Ovary (tissue), 9 donors: ENCODE results near the gene CDHR3. TPM values are rescaled to one million over a fixed set of nuclear protein-coding genes. Genes with fewer than 3 reads are reported as not detected.

Experiments used
- DNase-seq, 5 donors: peaks; one replicate each; pipeline ENCODE4 v3.0.0-alpha.2; 2019 to 2020
- H3K27ac ChIP-seq, 2 donors: fragments of 200-600 bp; one replicate each; pipeline versions ENCODE4 v1.5.1 to v1.8.0; 2019 to 2022
- H3K27me3 ChIP-seq: fragments of 200-600 bp; one replicate; pipeline ENCODE4 v1.8.0; 2022
- H3K36me3 ChIP-seq: fragments of 200-600 bp; sonication (generic); one replicate; pipeline ENCODE4 v1.5.1; 2019
- H3K4me1 ChIP-seq: one replicate; pipeline ENCODE4 v1.8.1; 2013; ENCODE audit warnings: mild to moderate bottlenecking, moderate library complexity; ENCODE audit not compliant: insufficient read depth
- H3K4me3 ChIP-seq: fragments of 200-600 bp; sonication (generic); one replicate; pipeline ENCODE4 v1.5.1; 2017
- H3K9me3 ChIP-seq, 2 donors: fragments of 200-600 bp in 1 of 2; sonication (generic) in 1 of 2; one replicate each; pipeline versions ENCODE4 v1.5.1 to v1.8.1; 2013 to 2019; ENCODE audit warnings: mild to moderate bottlenecking in 1 of 2, moderate library complexity in 1 of 2
- CTCF ChIP-seq, 3 donors: fragments of 450-650 bp in 2 of 3; fragments of 200-600 bp in 1 of 3; IDR thresholded peaks; one replicate each; pipeline versions ENCODE4 v1.5.1 to v1.8.0; 2016 to 2022; ENCODE audit warnings: antibody characterized with exemption in 3 of 3, mild to moderate bottlenecking in 1 of 3
- EP300 ChIP-seq: sonication (generic); formaldehyde crosslinking; IDR thresholded peaks from one replicate; pipeline ENCODE4 v1.6.1; 2017; ENCODE audit warnings: antibody characterized with exemption
- POLR2A ChIP-seq: fragments of 450-650 bp; IDR thresholded peaks from one replicate; pipeline ENCODE4 v1.6.1; 2017; ENCODE audit warnings: antibody characterized with exemption, mild to moderate bottlenecking, moderate library complexity
- WGBS, 3 donors: extraction: QIAGEN DNeasy Blood & Tissue Kit in 1 of 3; methylation state at CpG; one replicate each; pipeline versions ENCODE4 v1.1.5 to v1.1.7; 2013 to 2017; 5-methylcytosine and 5-hydroxymethylcytosine counted together
- intact Hi-C, 4 donors: fragments of 100-400 bp; cut with DNase I; formaldehyde crosslinking; loops; one replicate each; pipeline versions ENCODE4 v1.11.0 to v1.15.1; 2022 to 2023
- polyA plus RNA-seq, 2 donors: library from polyadenylated mRNA; stranded (reverse); fragments of 200-250 nt in 1 of 2; fragments of 350-450 nt in 1 of 2; fragmentation: Illumina TruSeq in 1 of 2; extraction: RNeasy Lipid Tissue Mini Kit (QIAGEN cat#74804) in 1 of 2; gene quantifications; one replicate each; pipeline ENCODE4 v1.2.3, GENCODE V29; 2013 to 2014
- total RNA-seq, 7 donors: library from RNA; depleted of rRNA in 2 of 7; stranded (reverse); fragments of >200 nt in 2 of 7; fragmentation: NEBNext Ultra II Directional in 3 of 7; extraction: Animal tissue kit (Norgen Biotek cat#: 25700) in 3 of 7; gene quantifications; one replicate each; pipeline versions ENCODE4 v1.1.0 to v1.2.4, GENCODE V29; 2016 to 2023
- donor health status: DM: no; HTN: no; CAD: no; lungs with moderate emphysema.
- donor health status: DM: no; HTN: no; CAD: no.
- donor health status: Bipolar disorder and iron deficiency.
- donor health status: DM: yes; HTN: yes; CAD: no.
- donor health status: DM: no; HTN: no; CAD: no.
- donor health status: DM: yes; HTN: yes; CAD: no.

CDHR3 gene
- total and polyA plus RNA-seq, 9 donors, result 1.8 to 76.4 (median 8.6) TPM

- H3K4me3 ChIP-seq, result no peak overlapping the region
- TF ChIP-seq EP300 (no peak), POLR2A (no peak), CTCF (IDR thresholded peaks at IDR 0.05) (no peak)
- no peaks in the 10 kb centered on the region for H3K9me3 ChIP-seq
- H3K27ac ChIP-seq, result no peak overlapping the region
- intact Hi-C loops, result no loop called here
- no peaks in the 10 kb centered on the region for H3K27me3 ChIP-seq
- no peak for DNase-seq
- WGBS, 3 donors, result 85 to 90% (median 88%) methylated on average over 2 of the region's 2 CpGs
- H3K36me3 ChIP-seq, result no peaks in the 10 kb centered on the region
- H3K4me1 ChIP-seq, result peaks cover 15% of the 10 kb centered on the region
Measured at GRCh38 chr7:106063692-106064091, 100.6 kb downstream of the CDHR3 start.

GRCh38 chr7:106064316-106064715, 101.3 kb downstream of the CDHR3 start:
- no peaks in the 10 kb centered on the region for H3K9me3 ChIP-seq
- no peak for DNase-seq
- H3K36me3 ChIP-seq, result no peaks in the 10 kb centered on the region
- intact Hi-C loops, result no loop called here
- H3K4me1 ChIP-seq, result peaks cover 15% of the 10 kb centered on the region
- TF ChIP-seq EP300 (no peak), CTCF (IDR thresholded peaks at IDR 0.05) (no peak), POLR2A (no peak)
- H3K27ac ChIP-seq, result peak overlapping the region in 1 of 2 donors; percentile 58
- 62 to 79% (median 79%) methylated on average over 8 of the region's 8 CpGs for WGBS, 3 donors
- H3K27me3 ChIP-seq, result no peaks in the 10 kb centered on the region
- H3K4me3 ChIP-seq, result no peak overlapping the region

- H3K27me3 ChIP-seq, result no peaks in the 10 kb centered on the region
- H3K36me3 ChIP-seq, result no peaks in the 10 kb centered on the region
- WGBS, 3 donors, result 17 to 23% (median 23%) methylated on average over 14 of the region's 14 CpGs
- peak; percentile 84 to 90 (median 86) for DNase-seq
- no peaks in the 10 kb centered on the region for H3K9me3 ChIP-seq
- peak overlapping the region; percentile 7 for H3K4me3 ChIP-seq
- peak overlapping the region in 1 of 2 donors; percentile 58 for H3K27ac ChIP-seq
- intact Hi-C loops, result loop anchor here in 1 of 4 donors (5.0 kb wide), 1 partner anchor 42 kb away; no protein-coding TSS in a partner anchor
- H3K4me1 ChIP-seq, result peaks cover 15% of the 10 kb centered on the region
- TF ChIP-seq EP300, result no peak
Measured at GRCh38 chr7:106064771-106065574, 101.9 kb downstream of the CDHR3 start.

- H3K9me3 ChIP-seq, result no peaks in the 10 kb centered on the region
- H3K36me3 ChIP-seq, result no peaks in the 10 kb centered on the region
- H3K27me3 ChIP-seq, result no peaks in the 10 kb centered on the region
- H3K27ac ChIP-seq, result peak overlapping the region in 1 of 2 donors; percentile 58
- WGBS, 3 donors, result 16 to 23% (median 19%) methylated on average over 26 of the region's 26 CpGs
- intact Hi-C loops, result loop anchor here in 1 of 4 donors (5.0 kb wide), 1 partner anchor 41 kb away; no protein-coding TSS in a partner anchor
- H3K4me3 ChIP-seq, result peak overlapping the region; percentile 7
- peaks cover 15% of the 10 kb centered on the region for H3K4me1 ChIP-seq
- no peak for DNase-seq
- TF ChIP-seq POLR2A, result no peak
- TF ChIP-seq CTCF (IDR thresholded peaks at IDR 0.05), result no peak
- TF ChIP-seq EP300, result no peak
Measured at GRCh38 chr7:106065575-106066500, 102.8 kb downstream of the CDHR3 start.
